Hepatocyte (in vitro differentiated cells): ENCODE measurements around the gene ZNF521. TPM values are rescaled to one million over a fixed set of nuclear protein-coding genes. Genes with fewer than 3 reads are reported as not detected.
"Not testable (repeated sequence)": the region's sequence is repeated elsewhere in the genome, so short reads cannot be mapped to it uniquely, and the experiment has no call there.

Experiments
- DNase-seq: peaks from one replicate; pipeline ENCODE4 v3.0.0-alpha.2; 2016; ENCODE audit warnings: low spot score
- H2AFZ ChIP-seq: fragments of 200-600 bp; sonication (generic); 2 replicates; pipeline ENCODE4 v1.6.0; 2016; ENCODE audit warnings: antibody characterized with exemption, mild to moderate bottlenecking
- H3K27ac ChIP-seq: fragments of 200-600 bp; sonication (generic); 2 replicates; pipeline ENCODE4 v1.5.1; 2016; ENCODE audit warnings: mild to moderate bottlenecking
- H3K27me3 ChIP-seq: fragments of 200-600 bp; sonication (generic); 2 replicates; pipeline ENCODE4 v1.6.1; 2016
- H3K36me3 ChIP-seq: fragments of 200-600 bp; sonication (generic); replicated peaks from 2 replicates; pipeline ENCODE4 v1.5.1; 2016; ENCODE audit warnings: low read depth; ENCODE audit not compliant: insufficient read depth
- H3K4me1 ChIP-seq: fragments of 200-600 bp; sonication (generic); 2 replicates; pipeline ENCODE4 v1.5.1; 2016; ENCODE audit warnings: mild to moderate bottlenecking, moderate library complexity; ENCODE audit not compliant: insufficient read depth
- H3K4me2 ChIP-seq: fragments of 200-600 bp; sonication (generic); 2 replicates; pipeline ENCODE4 v1.6.0; 2016
- H3K4me3 ChIP-seq: fragments of 200-600 bp; sonication (generic); 2 replicates; pipeline ENCODE4 v1.5.1; 2016; ENCODE audit warnings: mild to moderate bottlenecking
- H3K79me2 ChIP-seq: fragments of 200-600 bp; sonication (generic); 2 replicates; pipeline ENCODE4 v1.6.0; 2017; ENCODE audit warnings: mild to moderate bottlenecking
- H3K9me2 ChIP-seq: fragments of 200-600 bp; sonication (generic); replicated peaks from 2 replicates; pipeline ENCODE4 v1.6.0; 2017; ENCODE audit warnings: mild to moderate bottlenecking; ENCODE audit not compliant: insufficient read depth
- H3K9me3 ChIP-seq: fragments of 200-600 bp; sonication (generic); 2 replicates; pipeline ENCODE4 v1.5.1; 2016; ENCODE audit warnings: low read depth, mild to moderate bottlenecking
- H4K20me1 ChIP-seq: fragments of 200-600 bp; sonication (generic); 2 replicates; pipeline ENCODE4 v1.6.0; 2016; ENCODE audit warnings: mild to moderate bottlenecking; ENCODE audit not compliant: insufficient read depth, poor library complexity, severe bottlenecking
- CTCF ChIP-seq: fragments of 200-600 bp; sonication (generic); IDR thresholded peaks from 2 replicates; pipeline ENCODE4 v1.5.1; 2016; ENCODE audit warnings: antibody characterized with exemption, mild to moderate bottlenecking; ENCODE audit not compliant: poor library complexity
- EZH2 ChIP-seq: fragments of 200-600 bp; sonication (generic); IDR thresholded peaks from 2 replicates; pipeline ENCODE4 v1.6.1; 2016; ENCODE audit warnings: antibody characterized with exemption, mild to moderate bottlenecking, borderline replicate concordance
- EZH2phosphoT487 ChIP-seq: fragments of 200-600 bp; sonication (generic); IDR thresholded peaks from one replicate; pipeline ENCODE4 v1.6.1; 2018; ENCODE audit warnings: antibody characterized with exemption, mild to moderate bottlenecking, low read depth, moderate library complexity; ENCODE audit not compliant: unreplicated experiment, severe bottlenecking
- WGBS: methylation state at CpG from one replicate; pipeline ENCODE4 v1.1.6; 2016; ENCODE audit warnings: low lambda C conversion rate; ENCODE audit errors: missing lambda C conversion rate; 5-methylcytosine and 5-hydroxymethylcytosine counted together
- polyA plus RNA-seq: library from polyadenylated mRNA; unstranded; fragments of >200 nt; fragmentation: Nextera tagmentation; extraction: Ambion mirVana; gene quantifications from 2 replicates; pipeline ENCODE4 v1.2.1, GENCODE V29; 2016
- total RNA-seq: library from RNA; depleted of rRNA; stranded (reverse); fragments of >200 nt; gene quantifications from 2 replicates; pipeline ENCODE4 v1.2.3, GENCODE V29; 2014

Gene ZNF521
- total and polyA plus RNA-seq, 2 experiments from 2014 or later = 9.0 to 16.3 TPM

GRCh38 chr18:25033747-25034471 is 318.1 kb downstream of the ZNF521 start:
- Histone ChIP-seq H3K9me3 (no peaks in the 10 kb centered on the region), H3K4me2 (no peak overlapping the region), H3K9me2 (no peaks in the 10 kb centered on the region), H3K27me3 (peaks cover 34% of the 10 kb centered on the region), H2AFZ (no peak overlapping the region), H3K4me1 (no peaks in the 10 kb centered on the region), H3K79me2 (no peaks in the 10 kb centered on the region), H3K36me3 (no peaks in the 10 kb centered on the region), H4K20me1 (no peaks in the 10 kb centered on the region), H3K27ac (no peak overlapping the region), H3K4me3 (no peak overlapping the region)
- TF ChIP-seq EZH2 = no peak
- TF ChIP-seq CTCF = no peak
- TF ChIP-seq EZH2phosphoT487 = no peak
- DNase-seq = no peak
- WGBS = 46% methylated on average over 4 of the region's 4 CpGs

DNA sequence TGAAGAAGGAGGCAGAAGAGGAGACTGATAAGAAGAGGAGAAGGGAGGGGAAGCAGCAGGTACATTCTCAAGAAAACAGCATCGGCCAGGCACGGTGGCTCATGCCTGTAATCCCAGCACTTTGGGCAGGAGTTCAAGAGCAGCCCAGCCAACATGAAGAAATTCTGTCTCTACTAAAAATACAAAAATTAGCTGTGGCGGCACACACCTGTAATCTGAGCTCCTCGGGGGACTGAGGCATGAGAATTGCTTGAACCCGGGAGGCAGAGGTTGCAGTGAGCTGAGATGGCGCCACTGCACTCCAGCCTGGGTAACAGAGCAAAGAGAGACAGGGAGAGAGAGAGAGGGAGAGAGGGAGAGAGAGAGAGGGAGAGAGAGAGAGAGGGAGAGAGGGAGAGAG is 318.8 kb downstream of the ZNF521 start:
- H4K20me1 ChIP-seq, H3K4me3 ChIP-seq, H3K9me2 ChIP-seq, H3K4me1 ChIP-seq, H3K4me2 ChIP-seq, H2AFZ ChIP-seq, H3K79me2 ChIP-seq, H3K36me3 ChIP-seq, DNase-seq, H3K27ac ChIP-seq, H3K9me3 ChIP-seq: not testable (repeated sequence)
- H3K27me3 ChIP-seq = peaks cover 34% of the 10 kb centered on the region
- 54% methylated on average over 6 of the region's 6 CpGs for WGBS

GRCh38 chr18:25029802-25030201 is 322.2 kb downstream of the ZNF521 start:
- DNase-seq = no peak
- H3K4me3 ChIP-seq = no peak overlapping the region
- no peak overlapping the region for H2AFZ ChIP-seq
- no peak for TF ChIP-seq EZH2phosphoT487
- no peak for TF ChIP-seq EZH2
- TF ChIP-seq CTCF = no peak
- H3K9me3 ChIP-seq = no peaks in the 10 kb centered on the region
- H3K4me1 ChIP-seq = no peaks in the 10 kb centered on the region
- no peaks in the 10 kb centered on the region for H3K79me2 ChIP-seq
- no peaks in the 10 kb centered on the region for H4K20me1 ChIP-seq
- peaks cover 30% of the 10 kb centered on the region for H3K27me3 ChIP-seq
- 90% methylated on average over 1 of the region's 1 CpG for WGBS
- H3K36me3 ChIP-seq = no peaks in the 10 kb centered on the region
- H3K9me2 ChIP-seq = no peaks in the 10 kb centered on the region
- no peak overlapping the region for H3K27ac ChIP-seq
- H3K4me2 ChIP-seq = no peak overlapping the region

GRCh38 chr18:25019931-25020330 is 332.0 kb downstream of the ZNF521 start:
- no peak overlapping the region for H3K4me3 ChIP-seq
- H3K27me3 ChIP-seq = no peaks in the 10 kb centered on the region
- H3K4me1 ChIP-seq = no peaks in the 10 kb centered on the region
- no peaks in the 10 kb centered on the region for H3K9me3 ChIP-seq
- no peaks in the 10 kb centered on the region for H3K79me2 ChIP-seq
- H2AFZ ChIP-seq = no peak overlapping the region
- H3K27ac ChIP-seq = no peak overlapping the region
- no peaks in the 10 kb centered on the region for H4K20me1 ChIP-seq
- TF ChIP-seq EZH2phosphoT487 (no peak), CTCF (no peak), EZH2 (no peak)
- no peaks in the 10 kb centered on the region for H3K9me2 ChIP-seq
- H3K4me2 ChIP-seq = no peak overlapping the region
- DNase-seq = no peak
- no peaks in the 10 kb centered on the region for H3K36me3 ChIP-seq
